Gastroesophageal sphincter (tissue), 3 donors: ENCODE measurements around the gene FBXW10.
"Not testable (repeated sequence)": the region's sequence is repeated elsewhere in the genome, so short reads cannot be mapped to it uniquely, and the experiment has no call there.

Source experiments
- CTCF ChIP-seq, 4 experiments: fragments of 200-600 bp in 2 of 4; fragments of 450-650 bp in 2 of 4; sonication (generic) in 1 of 4; IDR thresholded peaks; one replicate each; pipeline ENCODE4 v1.5.1; 2017 to 2019; ENCODE audit warnings: antibody characterized with exemption in 4 of 4, mild to moderate bottlenecking in 2 of 4, moderate library complexity in 2 of 4
- EP300 ChIP-seq: sonication (generic); formaldehyde crosslinking; IDR thresholded peaks from one replicate; pipeline ENCODE4 v1.6.1; 2017; ENCODE audit warnings: antibody characterized with exemption, mild to moderate bottlenecking

- not testable (repeated sequence) for TF ChIP-seq CTCF (IDR thresholded peaks at IDR 0.05); EP300
Measured at GRCh38 chr17:18723509-18723908, 20.3 kb upstream of the FBXW10 start.
